CD1c-positive myeloid dendritic cell (primary cell): ENCODE results near the gene KCNK7.
"Not testable (repeated sequence)": the region's sequence is repeated elsewhere in the genome, so short reads cannot be mapped to it uniquely, and the experiment has no call there.

Source experiments
- DNase-seq: peaks from one replicate; pipeline ENCODE4 v3.0.0-alpha.2; 2016; ENCODE audit errors: extremely low spot score

The KCNK7 gene, protein sequence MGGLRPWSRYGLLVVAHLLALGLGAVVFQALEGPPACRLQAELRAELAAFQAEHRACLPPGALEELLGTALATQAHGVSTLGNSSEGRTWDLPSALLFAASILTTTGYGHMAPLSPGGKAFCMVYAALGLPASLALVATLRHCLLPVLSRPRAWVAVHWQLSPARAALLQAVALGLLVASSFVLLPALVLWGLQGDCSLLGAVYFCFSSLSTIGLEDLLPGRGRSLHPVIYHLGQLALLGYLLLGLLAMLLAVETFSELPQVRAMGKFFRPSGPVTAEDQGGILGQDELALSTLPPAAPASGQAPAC

DNA sequence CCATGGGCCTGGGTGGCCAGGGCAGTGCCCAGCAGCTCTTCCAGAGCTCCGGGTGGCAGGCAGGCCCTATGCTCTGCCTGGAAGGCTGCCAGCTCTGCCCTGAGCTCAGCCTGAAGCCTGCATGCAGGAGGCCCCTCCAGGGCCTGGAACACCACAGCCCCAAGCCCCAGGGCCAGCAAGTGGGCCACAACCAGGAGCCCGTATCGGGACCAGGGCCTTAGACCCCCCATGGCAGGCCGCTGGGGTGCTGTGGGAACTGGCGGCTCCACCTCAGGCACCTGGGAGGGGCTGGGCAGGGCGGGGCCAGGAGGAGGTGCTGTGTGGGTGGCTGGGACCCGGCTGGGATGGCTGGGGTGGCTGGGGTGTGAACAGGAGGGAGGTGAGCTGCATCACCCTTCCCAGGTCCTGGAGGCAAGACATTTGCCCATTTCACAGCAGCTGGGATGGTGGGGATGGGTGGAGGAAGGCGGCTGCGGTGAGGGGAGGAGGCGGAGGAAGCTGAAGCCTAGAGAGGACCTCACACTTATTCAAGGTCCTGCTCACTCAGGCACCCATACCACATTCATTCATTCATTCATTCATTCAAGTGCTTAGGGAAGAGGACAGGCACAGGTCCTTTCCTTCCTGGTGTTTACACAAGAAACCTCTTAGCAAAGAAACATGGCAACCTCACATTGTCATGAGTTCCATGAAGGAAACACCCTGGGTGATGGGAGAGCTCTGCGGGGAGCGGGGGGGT is at the start of gene KCNK7:
Gene KCNK7 (minus strand): TSS at position 258 of the 739 bp plus-strand sequence. CDS start 28 bp downstream, at position 230.
- no peak for DNase-seq

DNA sequence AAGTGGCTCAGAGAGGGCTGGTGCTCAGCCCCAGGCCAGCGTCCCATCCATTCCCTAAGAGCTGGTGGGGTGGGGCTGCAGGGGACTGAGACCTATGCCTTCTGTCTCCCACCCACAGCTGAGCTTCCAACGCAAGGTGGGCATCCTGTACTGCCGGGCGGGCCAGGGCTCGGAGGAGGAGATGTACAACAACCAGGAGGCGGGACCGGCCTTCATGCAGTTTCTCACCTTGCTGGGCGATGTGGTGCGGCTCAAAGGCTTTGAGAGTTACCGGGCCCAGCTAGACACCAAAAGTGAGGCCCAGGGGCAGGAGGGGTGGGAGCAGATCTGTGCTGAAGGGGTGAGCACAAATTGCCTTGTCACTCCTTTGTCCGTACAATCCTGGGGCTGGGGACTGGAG is 49.2 kb upstream of the KCNK7 start:
- no peak for DNase-seq

DNA sequence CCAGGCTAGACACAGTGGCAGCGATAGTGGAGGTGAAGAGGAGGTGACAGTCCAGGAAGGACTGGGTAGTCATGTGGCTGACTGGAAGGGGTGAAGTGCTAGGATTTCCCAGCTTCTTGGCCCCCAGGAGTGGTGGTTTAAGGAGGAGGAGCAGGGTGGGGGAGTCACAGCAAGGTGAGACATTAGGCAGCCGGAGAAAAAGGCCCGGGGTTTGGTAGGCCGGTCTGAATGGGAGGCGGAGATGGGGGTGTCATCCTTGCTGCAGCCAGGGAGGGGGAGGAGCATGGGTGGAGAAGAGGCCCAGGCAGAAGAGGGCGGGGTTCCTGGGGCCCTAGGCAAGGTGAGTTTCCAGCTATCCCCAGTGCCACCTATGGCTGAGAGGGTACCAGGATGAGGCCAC is 48.4 kb upstream of the KCNK7 start:
- DNase-seq = no peak

DNA sequence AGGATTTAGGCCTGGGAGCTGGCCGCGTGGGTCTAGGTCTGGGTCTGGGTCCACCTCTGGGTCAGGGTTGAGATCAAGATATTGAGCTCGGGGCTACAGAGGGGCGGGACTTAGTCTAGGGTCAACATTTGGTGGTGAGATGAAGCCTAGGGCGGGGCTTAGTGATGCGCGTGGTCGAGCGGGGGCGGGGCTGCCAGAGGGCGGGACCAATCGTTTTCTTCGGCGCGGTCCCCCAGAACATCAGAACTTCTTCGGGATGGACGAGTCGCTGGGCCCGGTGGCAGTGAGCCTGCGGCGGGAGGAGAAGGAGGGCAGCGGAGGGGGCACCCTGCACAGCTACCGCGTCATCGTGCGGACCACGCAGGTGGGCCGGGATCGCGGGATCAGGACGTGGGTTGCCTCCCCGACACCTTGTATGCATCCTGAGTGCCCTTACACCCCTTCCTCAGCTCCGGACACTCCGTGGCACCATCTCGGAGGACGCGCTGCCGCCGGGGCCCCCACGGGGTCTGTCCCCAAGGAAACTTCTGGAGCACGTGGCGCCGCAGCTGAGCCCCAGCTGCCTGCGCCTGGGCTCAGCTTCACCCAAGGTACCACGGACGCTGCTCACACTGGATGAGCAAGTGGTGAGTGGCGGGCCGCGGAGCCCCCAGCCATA is 46.5 kb upstream of the KCNK7 start:
- DNase-seq = no peak

DNA sequence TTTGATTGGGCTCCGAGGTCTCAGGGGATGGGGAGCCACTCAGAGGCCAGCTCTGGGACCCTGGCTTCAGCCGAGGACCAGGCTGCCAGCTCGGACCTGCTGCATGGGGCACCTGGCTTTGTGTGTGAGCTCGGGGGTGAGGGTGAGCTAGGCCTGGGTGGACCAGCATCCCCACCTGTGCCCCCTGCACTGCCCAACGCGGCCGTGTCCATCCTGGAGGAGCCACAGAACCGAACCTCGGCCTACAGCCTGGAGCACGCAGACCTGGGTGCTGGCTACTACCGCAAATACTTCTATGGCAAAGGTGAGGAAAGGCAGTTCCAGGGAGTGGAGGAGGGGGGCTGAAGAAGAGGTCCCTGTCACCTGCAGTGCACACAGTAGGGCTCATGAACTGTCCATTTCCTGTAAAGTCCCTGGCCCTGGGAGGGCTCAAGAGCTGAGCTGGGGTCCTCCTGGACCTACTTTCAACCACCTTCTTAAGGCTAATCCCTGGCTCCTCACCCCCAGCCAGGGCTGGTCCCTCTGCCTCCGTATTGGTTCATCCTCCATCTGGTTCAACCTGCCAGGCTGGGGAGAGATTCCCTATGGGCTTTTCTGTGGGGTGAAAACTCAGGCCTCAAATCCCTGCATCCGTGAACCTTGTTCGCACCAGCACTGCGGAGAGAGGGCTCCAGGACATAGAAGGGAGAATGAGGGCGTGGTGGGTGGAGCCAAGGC is 45.9 kb upstream of the KCNK7 start:
- DNase-seq = no peak

DNA sequence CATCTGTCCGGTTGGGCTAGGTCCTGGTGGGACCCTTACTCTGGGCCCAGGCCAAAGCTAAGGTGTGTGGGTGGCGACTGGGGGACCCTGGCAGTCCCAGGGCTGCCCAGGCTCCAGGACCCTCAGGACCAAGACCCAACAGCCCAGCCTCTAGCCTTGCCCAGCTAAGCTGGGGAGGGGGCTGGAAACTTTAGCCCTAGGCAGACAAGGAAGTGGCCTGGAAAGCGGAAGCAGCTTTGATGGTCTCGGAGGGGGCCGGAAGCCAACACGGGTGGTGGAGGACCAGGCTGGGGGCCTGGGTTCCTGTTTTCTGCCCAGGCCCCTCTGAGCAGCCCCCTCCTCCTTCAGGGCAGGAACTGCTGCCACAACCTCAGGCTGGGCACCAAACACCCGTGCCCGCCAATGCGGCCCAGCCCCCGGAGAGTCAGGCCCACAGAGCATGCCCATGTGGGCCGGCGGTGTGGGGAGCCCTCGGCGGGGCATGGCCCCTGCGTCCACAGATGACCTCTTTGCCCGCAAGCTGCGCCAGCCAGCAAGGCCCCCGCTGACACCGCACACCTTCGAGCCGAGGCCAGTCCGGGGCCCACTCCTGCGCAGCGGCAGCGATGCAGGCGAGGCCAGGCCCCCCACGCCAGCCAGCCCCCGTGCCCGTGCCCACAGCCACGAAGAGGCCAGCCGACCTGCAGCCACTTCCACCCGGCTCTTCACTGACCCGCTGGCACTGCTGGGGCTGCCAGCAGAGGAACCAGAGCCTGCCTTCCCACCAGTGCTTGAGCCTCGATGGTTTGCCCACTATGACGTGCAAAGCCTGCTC is 45.1 kb upstream of the KCNK7 start:
- peak; percentile 75 for DNase-seq

DNA sequence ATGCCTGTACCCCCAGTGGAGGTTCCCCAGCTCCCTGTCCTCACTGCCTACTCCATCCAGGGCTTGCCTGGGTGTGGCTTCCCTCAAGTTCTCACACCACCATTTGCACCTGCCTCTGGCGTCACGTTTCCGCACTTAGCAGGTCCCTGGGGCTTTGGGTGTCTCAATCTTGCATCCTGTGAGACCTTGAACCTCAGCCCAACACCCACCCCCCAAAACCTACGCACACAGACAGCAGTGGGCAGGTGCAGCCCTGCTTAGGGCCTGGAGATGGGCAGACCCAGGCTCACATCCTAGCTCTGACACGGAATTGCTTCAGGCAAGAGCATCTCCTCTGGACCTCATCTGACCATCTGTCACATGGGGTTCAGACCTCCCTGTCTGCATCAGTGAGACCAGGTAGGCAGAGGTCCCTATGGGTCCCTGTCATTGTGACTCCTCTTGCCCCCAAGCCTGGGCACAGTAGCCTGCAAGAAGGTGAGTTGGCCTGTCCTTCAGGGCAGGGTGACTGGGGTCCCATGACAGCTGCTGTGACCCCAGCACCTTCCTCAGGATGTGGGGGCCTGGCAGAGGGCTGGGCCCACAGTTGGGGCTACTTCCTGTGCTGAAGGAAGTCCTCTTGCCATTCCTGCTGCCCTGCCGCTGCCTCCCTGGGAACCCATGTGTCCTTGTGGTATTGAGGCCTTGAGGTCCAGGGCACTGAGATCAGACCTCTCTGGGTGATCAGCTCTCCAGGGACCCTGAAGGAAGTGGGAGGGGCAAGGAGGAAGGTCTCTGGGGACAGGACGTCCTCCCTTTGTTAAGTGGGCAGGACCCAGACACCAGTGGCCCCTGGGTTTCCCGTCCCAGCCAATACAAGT is 44.3 kb upstream of the KCNK7 start:
- DNase-seq = peak; percentile 29

DNA sequence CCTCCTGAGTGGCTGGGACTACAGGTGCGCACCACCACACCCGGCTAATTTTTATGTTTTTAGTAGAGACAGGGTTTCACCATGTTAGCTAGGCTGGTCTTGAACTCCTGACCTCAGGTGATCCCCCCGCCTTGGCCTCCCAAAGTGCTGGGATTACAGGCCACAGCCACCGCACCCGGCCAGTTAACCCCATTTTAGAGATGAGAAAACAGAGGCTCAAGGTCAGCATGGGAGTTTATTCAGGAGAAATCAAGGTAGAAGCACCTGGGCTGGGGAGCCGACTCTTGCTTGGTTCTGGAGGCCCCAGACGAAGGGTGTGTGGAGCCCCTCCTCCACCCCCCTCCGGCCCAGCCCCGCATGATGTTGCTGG is 43.6 kb upstream of the KCNK7 start:
- DNase-seq = not testable (repeated sequence)

DNA sequence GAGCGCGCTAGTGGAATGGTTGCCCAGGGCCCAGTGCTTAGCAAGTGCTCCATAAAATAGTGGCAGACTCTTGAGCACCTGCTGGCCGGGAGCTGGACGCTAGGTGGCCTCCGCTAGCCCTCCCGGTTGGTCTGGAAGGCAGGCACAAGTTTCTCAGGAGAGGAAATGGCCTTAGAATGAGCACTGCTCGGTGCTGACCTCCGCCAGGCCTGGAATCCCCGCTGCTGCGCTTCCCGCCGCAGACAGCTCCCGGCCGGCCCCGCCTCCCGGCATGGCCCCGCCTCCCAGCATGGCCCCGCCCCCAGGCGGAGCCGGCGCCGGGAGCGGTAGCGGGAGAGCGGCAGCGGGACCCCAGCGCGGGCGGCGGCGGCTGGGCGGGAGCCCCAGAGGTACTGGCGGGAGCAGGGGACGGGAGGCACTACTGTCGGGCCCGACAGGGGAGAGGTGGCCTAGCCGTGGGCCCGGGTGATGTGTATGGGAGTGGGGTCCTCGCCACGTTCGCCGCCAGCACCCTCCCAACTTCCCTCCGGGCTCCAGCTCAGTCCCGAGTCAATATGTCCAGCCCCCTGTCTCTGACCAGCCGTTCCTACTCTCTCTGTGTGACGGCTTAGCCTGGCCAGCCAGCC is 42.3 kb upstream of the KCNK7 start, which contains the start of gene SIPA1:
Gene SIPA1 (plus strand): TSS at position 308 of the 626 bp plus-strand sequence. CDS start 2,821 bp downstream, outside the sequence.
- peak; percentile 87 for DNase-seq

DNA sequence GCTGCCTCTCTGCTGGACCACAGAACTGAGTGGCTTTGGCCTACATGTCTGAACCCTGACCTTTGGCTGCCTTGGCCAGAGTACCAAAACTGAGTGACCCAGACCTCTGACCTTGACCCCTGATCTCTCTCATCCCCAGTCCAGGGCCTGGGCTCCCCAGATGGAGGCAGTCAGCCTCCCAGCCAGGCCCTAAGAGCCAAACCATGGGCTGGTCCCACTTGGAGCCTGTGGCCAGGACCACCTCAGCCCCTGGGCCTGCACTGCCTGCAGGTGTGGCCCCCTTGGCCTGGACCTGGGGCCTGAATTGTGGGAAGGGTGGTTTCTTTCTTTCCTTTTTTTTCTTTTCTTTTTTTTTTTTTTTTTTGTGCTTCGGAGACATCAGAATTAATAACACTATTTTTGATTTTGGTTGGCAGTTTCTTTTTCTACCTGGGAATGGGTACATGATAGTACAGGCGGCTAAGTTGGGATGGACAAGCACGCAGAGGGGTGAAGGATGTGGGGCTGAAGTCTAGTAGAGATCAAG is 41.5 kb upstream of the KCNK7 start:
- DNase-seq = no peak

DNA sequence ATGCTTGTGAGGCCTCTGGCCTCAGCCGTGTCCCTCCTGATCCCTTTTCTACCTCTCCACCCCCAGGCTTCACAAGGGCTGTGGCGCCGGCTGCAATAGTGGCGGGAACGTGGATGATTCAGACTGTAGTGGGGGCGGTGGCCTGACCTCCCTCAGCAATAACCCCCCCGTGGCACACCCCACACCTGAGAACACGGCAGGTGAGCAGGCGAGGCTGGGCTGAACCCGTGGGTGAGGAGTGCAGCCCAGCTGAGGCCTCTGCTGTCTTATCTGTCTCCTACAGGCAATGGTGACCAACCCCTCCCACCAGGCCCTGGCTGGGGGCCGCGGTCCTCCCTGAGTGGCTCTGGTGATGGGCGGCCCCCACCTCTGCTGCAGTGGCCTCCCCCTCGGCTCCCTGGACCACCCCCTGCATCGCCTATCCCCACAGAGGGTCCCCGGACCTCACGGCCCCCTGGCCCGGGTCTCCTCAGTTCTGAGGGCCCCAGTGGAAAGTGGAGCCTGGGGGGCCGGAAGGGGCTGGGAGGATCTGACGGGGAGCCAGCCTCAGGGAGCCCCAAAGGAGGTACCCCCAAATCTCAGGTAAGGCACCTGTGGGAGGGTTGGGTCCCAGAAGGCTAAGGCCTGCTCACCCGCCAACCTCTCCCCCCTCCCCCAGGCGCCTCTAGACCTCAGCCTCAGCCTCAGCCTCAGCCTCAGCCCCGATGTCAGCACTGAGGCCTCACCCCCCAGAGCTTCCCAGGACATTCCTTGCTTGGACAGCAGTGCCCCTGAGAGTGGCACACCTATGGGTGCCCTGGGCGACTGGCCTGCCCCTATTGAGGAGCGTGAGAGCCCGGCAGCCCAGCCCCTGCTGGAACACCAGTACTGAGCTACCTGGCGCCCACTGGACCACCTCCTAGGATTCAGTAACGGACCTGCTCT is 40.8 kb upstream of the KCNK7 start:
- no peak for DNase-seq

DNA sequence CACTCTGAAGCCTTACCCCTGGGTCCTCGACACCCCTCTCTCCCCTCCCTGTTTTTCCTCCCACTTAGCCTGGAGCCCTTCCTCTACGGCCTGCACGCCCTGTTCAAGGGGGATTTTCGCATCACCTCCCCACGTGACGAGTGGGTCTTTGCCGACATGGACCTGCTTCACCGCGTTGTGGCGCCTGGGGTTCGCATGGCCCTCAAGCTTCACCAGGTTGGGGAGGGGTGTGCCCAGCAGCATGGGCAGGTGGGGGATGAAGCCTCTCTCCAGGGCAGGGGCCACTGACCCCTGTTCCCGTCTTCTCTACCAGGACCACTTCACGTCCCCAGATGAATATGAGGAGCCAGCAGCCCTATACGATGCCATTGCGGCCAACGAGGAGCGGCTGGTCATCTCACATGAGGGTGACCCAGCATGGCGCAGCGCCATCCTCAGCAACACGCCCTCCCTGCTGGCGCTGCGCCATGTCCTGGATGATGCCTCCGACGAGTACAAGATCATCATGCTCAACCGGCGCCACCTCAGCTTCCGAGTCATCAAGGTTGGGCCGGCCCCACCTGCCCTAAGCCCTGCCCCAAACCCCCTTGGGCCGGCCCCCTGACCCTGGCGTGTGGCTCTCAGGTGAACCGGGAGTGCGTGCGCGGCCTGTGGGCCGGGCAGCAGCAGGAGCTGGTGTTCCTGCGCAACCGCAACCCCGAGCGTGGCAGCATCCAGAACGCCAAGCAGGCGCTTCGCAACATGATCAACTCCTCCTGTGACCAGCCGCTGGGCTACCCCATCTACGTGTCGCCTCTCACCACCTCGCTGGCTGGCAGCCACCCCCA is 39.5 kb upstream of the KCNK7 start:
- no peak for DNase-seq

DNA sequence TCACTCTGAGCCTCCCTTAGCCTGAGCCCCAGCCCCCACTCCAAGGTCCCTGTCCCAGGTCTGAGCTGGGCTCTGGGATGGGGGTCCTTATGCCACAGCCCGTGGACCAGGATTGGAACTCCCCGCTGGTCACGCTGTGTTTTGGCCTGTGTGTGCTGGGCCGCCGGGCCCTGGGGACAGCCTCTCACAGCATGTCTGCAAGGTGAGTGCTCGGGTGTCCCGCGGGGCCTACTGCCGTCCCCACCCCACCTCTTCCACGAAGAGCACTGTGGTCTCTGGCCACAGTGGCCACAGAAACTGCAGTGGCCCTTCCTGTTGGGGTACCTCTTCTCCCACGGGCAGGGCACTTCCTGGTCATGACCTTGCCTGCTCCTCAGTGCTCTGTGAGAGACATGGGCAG is 38.8 kb upstream of the KCNK7 start:
- DNase-seq = no peak

DNA sequence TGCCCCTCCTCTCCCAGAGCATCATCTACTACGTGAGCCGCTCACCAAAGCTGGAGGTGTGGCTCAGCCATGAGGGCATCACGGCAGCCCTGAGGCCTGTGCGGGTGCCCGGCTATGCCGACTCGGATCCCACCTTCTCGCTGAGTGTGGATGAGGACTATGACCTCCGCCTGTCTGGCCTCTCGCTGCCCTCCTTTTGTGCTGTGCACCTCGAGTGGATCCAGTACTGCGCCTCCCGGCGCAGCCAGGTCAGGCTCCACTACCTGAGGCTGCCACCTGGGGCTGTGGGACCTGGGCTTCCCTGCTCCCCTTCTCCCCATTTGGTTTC is 38.5 kb upstream of the KCNK7 start:
- no peak for DNase-seq

DNA sequence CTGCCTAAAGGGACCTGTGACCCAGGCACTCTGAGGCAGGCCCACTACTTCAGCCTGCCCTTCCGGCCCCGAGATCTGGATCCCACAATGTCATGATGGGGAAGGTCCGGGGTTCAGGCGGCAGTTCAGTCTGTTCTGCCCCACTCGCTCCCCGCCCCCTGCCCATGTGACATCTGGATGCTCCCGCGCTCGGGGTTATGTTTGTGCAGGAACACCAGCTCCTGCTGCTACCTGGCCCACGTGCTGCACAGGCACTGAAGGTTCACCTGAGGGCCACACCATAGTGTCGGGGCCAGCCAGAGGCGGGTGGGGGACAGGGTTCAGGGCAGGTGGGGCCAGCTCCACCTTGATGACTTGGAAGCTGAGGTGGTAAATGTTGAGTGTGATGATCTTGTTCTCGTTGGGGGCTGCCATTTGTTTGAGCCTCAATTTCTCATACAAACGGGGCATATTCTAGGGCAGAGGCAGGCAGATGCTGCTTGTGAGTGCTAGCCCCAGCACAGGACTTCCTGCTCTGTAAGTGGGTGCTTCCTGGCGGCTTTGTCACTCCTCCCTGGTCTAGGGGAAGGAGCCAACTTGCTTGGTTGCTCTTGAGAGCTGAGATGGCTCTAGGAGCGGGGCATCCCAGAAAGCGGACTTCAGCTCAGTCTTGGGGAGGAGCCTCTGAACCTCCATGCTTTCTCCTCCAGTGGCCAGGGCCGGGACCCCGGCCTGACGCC is 37.9 kb upstream of the KCNK7 start:
- DNase-seq = no peak

DNA sequence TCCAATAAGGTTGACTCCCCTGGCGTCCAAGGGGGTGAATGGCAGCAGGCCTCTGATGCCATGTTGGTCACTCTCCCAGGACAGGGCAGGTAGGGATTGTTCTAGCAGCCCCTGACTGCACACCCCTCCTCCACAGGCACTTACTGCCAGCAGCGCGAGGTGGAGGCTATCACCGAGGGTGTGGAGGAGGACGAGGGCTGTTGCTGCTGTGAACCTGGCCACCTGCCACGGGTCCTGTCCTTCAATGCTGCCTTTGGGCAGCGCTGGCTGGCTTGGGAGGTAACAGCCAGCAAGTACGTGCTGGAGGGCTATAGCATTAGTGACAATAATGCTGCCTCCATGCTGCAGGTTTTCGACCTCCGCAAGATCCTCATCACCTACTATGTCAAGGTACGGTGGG is 34.6 kb upstream of the KCNK7 start:
- no peak for DNase-seq

DNA sequence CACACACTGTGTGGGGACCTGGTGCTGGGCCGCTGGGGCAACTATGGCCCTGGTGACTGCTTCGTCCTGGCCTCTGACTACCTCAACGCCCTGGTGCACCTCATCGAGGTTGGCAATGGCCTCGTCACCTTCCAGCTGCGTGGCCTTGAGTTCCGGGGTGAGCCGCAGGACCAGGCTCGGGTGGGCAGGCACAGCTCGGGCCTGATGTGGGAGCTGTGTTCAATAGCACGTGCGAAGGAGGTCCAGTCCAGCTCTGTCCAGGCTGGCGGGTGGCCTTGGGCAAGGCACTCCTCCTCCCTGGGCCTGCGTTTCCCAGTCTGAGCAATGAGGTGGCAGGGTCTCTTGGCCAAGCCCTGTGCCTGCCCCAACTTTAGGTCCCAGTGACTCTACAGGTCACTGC is 34.0 kb upstream of the KCNK7 start:
- DNase-seq = no peak
